Measurements from ENCODE around the gene ABCD4.

- TF ChIP-seq POLR2AphosphoS5 (IDR thresholded peaks at IDR 0.05), result no peak
- TF ChIP-seq CTCF (IDR thresholded peaks at IDR 0.05), result no peak
- no peak for TF ChIP-seq POLR2A (IDR thresholded peaks at IDR 0.05)
Observed at GRCh38 chr14:74260525-74261233, 42.1 kb downstream of the ABCD4 start.
